HG03060 (cell line): Measurements from ENCODE around the gene LBP.
"Not testable (repeated sequence)": the region's sequence is repeated elsewhere in the genome, so short reads cannot be mapped to it uniquely, and the experiment has no call there.

Experiments used
- ATAC-seq: cut with Tn5 transposase; IDR thresholded peaks from one replicate; pipeline ENCODE4 v1.9.1; 2021; ENCODE audit warnings: low read depth, moderate number of reproducible peaks; ENCODE audit not compliant: unreplicated experiment

The LBP gene

GRCh38 chr20:38346247-38346651 lies at the start of gene LBP:
LBP (plus strand) TSS chr20:38346482; CDS start chr20:38346517, 35 bp downstream.
- ATAC-seq, result no peak

GRCh38 chr20:38297916-38298674 lies 48.2 kb upstream of the LBP start:
- no peak for ATAC-seq

GRCh38 chr20:38298768-38299288 lies 47.5 kb upstream of the LBP start:
- no peak for ATAC-seq

GRCh38 chr20:38299963-38300362 lies 46.3 kb upstream of the LBP start:
- no peak for ATAC-seq

- no peak for ATAC-seq
Observed at GRCh38 chr20:38300438-38300837, 45.8 kb upstream of the LBP start.

GRCh38 chr20:38301309-38301708 lies 45.0 kb upstream of the LBP start:
- ATAC-seq, result no peak

- no peak for ATAC-seq
Observed at GRCh38 chr20:38302786-38303185, 43.5 kb upstream of the LBP start.

- no peak for ATAC-seq
Observed at GRCh38 chr20:38303908-38304379, 42.3 kb upstream of the LBP start, which contains the start of gene BPI. BPI (plus strand) TSS chr20:38304156; CDS start chr20:38304224, 68 bp downstream.

GRCh38 chr20:38304845-38305447 lies 41.3 kb upstream of the LBP start:
- ATAC-seq, result no peak

GRCh38 chr20:38305541-38305940 lies 40.7 kb upstream of the LBP start:
- ATAC-seq, result no peak

GRCh38 chr20:38306379-38306778 lies 39.9 kb upstream of the LBP start:
- ATAC-seq, result no peak

GRCh38 chr20:38307371-38308046 lies 38.8 kb upstream of the LBP start:
- no peak for ATAC-seq

GRCh38 chr20:38308047-38308438 lies 38.2 kb upstream of the LBP start:
- ATAC-seq, result no peak

- ATAC-seq, result no peak
Observed at GRCh38 chr20:38308447-38308846, 37.8 kb upstream of the LBP start.

GRCh38 chr20:38311091-38311490 lies 35.2 kb upstream of the LBP start:
- ATAC-seq, result no peak

- no peak for ATAC-seq
Observed at GRCh38 chr20:38311491-38311890, 34.8 kb upstream of the LBP start.

- no peak for ATAC-seq
Observed at GRCh38 chr20:38313676-38314075, 32.6 kb upstream of the LBP start.

GRCh38 chr20:38314350-38314749 lies 31.9 kb upstream of the LBP start:
- ATAC-seq, result not testable (repeated sequence)

GRCh38 chr20:38315290-38315966 lies 30.9 kb upstream of the LBP start:
- ATAC-seq, result no peak

GRCh38 chr20:38316341-38316740 lies 29.9 kb upstream of the LBP start:
- no peak for ATAC-seq

GRCh38 chr20:38317422-38317821 lies 28.9 kb upstream of the LBP start:
- ATAC-seq, result no peak
